ENCODE data around the gene ATP2B2. TPM values are rescaled to one million over a fixed set of nuclear protein-coding genes. Genes with fewer than 3 reads are reported as not detected.
"Not testable (repeated sequence)": the region's sequence is repeated elsewhere in the genome, so short reads cannot be mapped to it uniquely, and the experiment has no call there.

ATP2B2 gene
- total RNA-seq, 1 donor from 2014 or later = 0.13 TPM

- DNase-seq (ENCODE audit: extremely low spot score, unreplicated experiment) = peak; percentile 70
- H3K9me3 Mint-ChIP-seq (ENCODE audit: unreplicated experiment) = peaks cover under 1% of the 10 kb centered on the region
- peaks cover 13% of the 10 kb centered on the region for H3K27me3 Mint-ChIP-seq (ENCODE audit: unreplicated experiment)
- no peak for TF ChIP-seq CTCF (IDR thresholded peaks at IDR 0.05)
- no peak overlapping the region for H3K4me3 Mint-ChIP-seq (ENCODE audit: unreplicated experiment)
- H3K4me1 Mint-ChIP-seq (ENCODE audit: unreplicated experiment) = peaks cover 10% of the 10 kb centered on the region
- no peaks in the 10 kb centered on the region for H3K36me3 Mint-ChIP-seq (ENCODE audit: unreplicated experiment)
- no peak overlapping the region for H3K27ac Mint-ChIP-seq (ENCODE audit: unreplicated experiment)
Measured at GRCh38 chr3:10547841-10548783, 42.7 kb upstream of the ATP2B2 start.

- Mint-ChIP-seq H3K27me3 (ENCODE audit: unreplicated experiment) (peaks cover 13% of the 10 kb centered on the region), H3K4me3 (ENCODE audit: unreplicated experiment) (no peak overlapping the region), H3K9me3 (ENCODE audit: unreplicated experiment) (peaks cover 7% of the 10 kb centered on the region), H3K4me1 (ENCODE audit: unreplicated experiment) (peaks cover 8% of the 10 kb centered on the region), H3K36me3 (ENCODE audit: unreplicated experiment) (no peaks in the 10 kb centered on the region), H3K27ac (ENCODE audit: unreplicated experiment) (no peak overlapping the region)
- DNase-seq (ENCODE audit: extremely low spot score, unreplicated experiment) = no peak
- TF ChIP-seq CTCF (IDR thresholded peaks at IDR 0.05) = no peak
Measured at GRCh38 chr3:10547413-10547812, 42.0 kb upstream of the ATP2B2 start.

GRCh38 chr3:10546820-10547263 is 41.5 kb upstream of the ATP2B2 start:
- DNase-seq (ENCODE audit: extremely low spot score, unreplicated experiment) = peak; percentile 69
- Mint-ChIP-seq H3K4me1 (ENCODE audit: unreplicated experiment) (peaks cover 2% of the 10 kb centered on the region), H3K36me3 (ENCODE audit: unreplicated experiment) (no peaks in the 10 kb centered on the region), H3K27ac (ENCODE audit: unreplicated experiment) (no peak overlapping the region), H3K4me3 (ENCODE audit: unreplicated experiment) (no peak overlapping the region), H3K9me3 (ENCODE audit: unreplicated experiment) (peaks cover 13% of the 10 kb centered on the region), H3K27me3 (ENCODE audit: unreplicated experiment) (peaks cover 13% of the 10 kb centered on the region)
- no peak for TF ChIP-seq CTCF (IDR thresholded peaks at IDR 0.05)

GRCh38 chr3:10546181-10546624 is 40.8 kb upstream of the ATP2B2 start:
- no peak for TF ChIP-seq CTCF (IDR thresholded peaks at IDR 0.05)
- Mint-ChIP-seq H3K36me3 (ENCODE audit: unreplicated experiment) (no peaks in the 10 kb centered on the region), H3K27ac (ENCODE audit: unreplicated experiment) (no peak overlapping the region), H3K4me3 (ENCODE audit: unreplicated experiment) (no peak overlapping the region), H3K4me1 (ENCODE audit: unreplicated experiment) (no peaks in the 10 kb centered on the region), H3K27me3 (ENCODE audit: unreplicated experiment) (peaks cover 14% of the 10 kb centered on the region), H3K9me3 (ENCODE audit: unreplicated experiment) (peaks cover 19% of the 10 kb centered on the region)
- DNase-seq (ENCODE audit: extremely low spot score, unreplicated experiment) = peak; percentile 77

- no peak overlapping the region for H3K27ac Mint-ChIP-seq (ENCODE audit: unreplicated experiment)
- no peaks in the 10 kb centered on the region for H3K36me3 Mint-ChIP-seq (ENCODE audit: unreplicated experiment)
- no peaks in the 10 kb centered on the region for H3K4me1 Mint-ChIP-seq (ENCODE audit: unreplicated experiment)
- H3K4me3 Mint-ChIP-seq (ENCODE audit: unreplicated experiment) = no peak overlapping the region
- H3K27me3 Mint-ChIP-seq (ENCODE audit: unreplicated experiment) = peaks cover 26% of the 10 kb centered on the region
- TF ChIP-seq CTCF (IDR thresholded peaks at IDR 0.05) = no peak
- no peak for DNase-seq (ENCODE audit: extremely low spot score, unreplicated experiment)
- H3K9me3 Mint-ChIP-seq (ENCODE audit: unreplicated experiment) = peaks cover 25% of the 10 kb centered on the region
Measured at GRCh38 chr3:10542518-10542917, 37.1 kb upstream of the ATP2B2 start.

- H3K4me3 Mint-ChIP-seq (ENCODE audit: unreplicated experiment); H3K36me3 Mint-ChIP-seq (ENCODE audit: unreplicated experiment); H3K4me1 Mint-ChIP-seq (ENCODE audit: unreplicated experiment); H3K27ac Mint-ChIP-seq (ENCODE audit: unreplicated experiment); DNase-seq (ENCODE audit: extremely low spot score, unreplicated experiment): not testable (repeated sequence)
- H3K27me3 Mint-ChIP-seq (ENCODE audit: unreplicated experiment) = peaks cover 44% of the 10 kb centered on the region
- H3K9me3 Mint-ChIP-seq (ENCODE audit: unreplicated experiment) = peaks cover 25% of the 10 kb centered on the region
Measured at GRCh38 chr3:10540347-10540746, 35.0 kb upstream of the ATP2B2 start.
